KMS-11 (cell line): ENCODE measurements around the gene CALCOCO2.

Experiments
- H2AFZ ChIP-seq: fragments of 200-600 bp; sonication (generic); 2 replicates; pipeline ENCODE4 v1.6.1; 2016; ENCODE audit warnings: antibody characterized with exemption, mixed run types, low read depth
- H3K27ac ChIP-seq: fragments of 200-600 bp; sonication (generic); 2 replicates; pipeline ENCODE4 v1.6.1; 2016; ENCODE audit warnings: mild to moderate bottlenecking, mixed run types
- H3K27me3 ChIP-seq: fragments of 200-600 bp; sonication (generic); 2 replicates; pipeline ENCODE4 v1.6.1; 2017; ENCODE audit warnings: mild to moderate bottlenecking, low read depth, mixed run types, moderate library complexity; ENCODE audit not compliant: insufficient read depth
- H3K36me3 ChIP-seq: fragments of 200-600 bp; sonication (generic); 2 replicates; pipeline ENCODE4 v1.6.1; 2017; ENCODE audit warnings: mild to moderate bottlenecking, mixed run types; ENCODE audit not compliant: insufficient read depth
- H3K4me1 ChIP-seq: fragments of 200-600 bp; sonication (generic); 2 replicates; pipeline ENCODE4 v1.6.1; 2016; ENCODE audit warnings: mild to moderate bottlenecking, low read depth, mixed run types; ENCODE audit not compliant: poor library complexity, severe bottlenecking
- H3K4me2 ChIP-seq: fragments of 200-600 bp; sonication (generic); 2 replicates; pipeline ENCODE4 v1.7.0; 2016; ENCODE audit warnings: mild to moderate bottlenecking, mixed run types
- H3K4me3 ChIP-seq: fragments of 200-600 bp; sonication (generic); IDR thresholded peaks from 2 replicates; pipeline ENCODE4 v1.6.1; 2017; ENCODE audit warnings: low read depth, low read length, mixed read lengths; ENCODE audit not compliant: insufficient read depth
- H3K79me2 ChIP-seq: fragments of 200-600 bp; sonication (generic); 2 replicates; pipeline ENCODE4 v1.6.1; 2016; ENCODE audit warnings: low read depth, mixed run types; ENCODE audit not compliant: insufficient read depth
- H3K9ac ChIP-seq: fragments of 200-600 bp; sonication (generic); 2 replicates; pipeline ENCODE4 v1.6.1; 2016; ENCODE audit warnings: mild to moderate bottlenecking, mixed run types
- H4K20me1 ChIP-seq: fragments of 200-600 bp; sonication (generic); 2 replicates; pipeline ENCODE4 v1.6.1; 2016; ENCODE audit warnings: mild to moderate bottlenecking, mixed run types; ENCODE audit not compliant: insufficient read depth
- TF ChIP-seq, protein P1 (sequence below): fragments of 200-600 bp; sonication (generic); conservative IDR thresholded peaks from 2 replicates; pipeline ENCODE4 v1.6.1; 2017; ENCODE audit warnings: low read depth, mild to moderate bottlenecking, antibody characterized with exemption, low read length, moderate library complexity, mixed read lengths

The CALCOCO2 gene

DNA sequence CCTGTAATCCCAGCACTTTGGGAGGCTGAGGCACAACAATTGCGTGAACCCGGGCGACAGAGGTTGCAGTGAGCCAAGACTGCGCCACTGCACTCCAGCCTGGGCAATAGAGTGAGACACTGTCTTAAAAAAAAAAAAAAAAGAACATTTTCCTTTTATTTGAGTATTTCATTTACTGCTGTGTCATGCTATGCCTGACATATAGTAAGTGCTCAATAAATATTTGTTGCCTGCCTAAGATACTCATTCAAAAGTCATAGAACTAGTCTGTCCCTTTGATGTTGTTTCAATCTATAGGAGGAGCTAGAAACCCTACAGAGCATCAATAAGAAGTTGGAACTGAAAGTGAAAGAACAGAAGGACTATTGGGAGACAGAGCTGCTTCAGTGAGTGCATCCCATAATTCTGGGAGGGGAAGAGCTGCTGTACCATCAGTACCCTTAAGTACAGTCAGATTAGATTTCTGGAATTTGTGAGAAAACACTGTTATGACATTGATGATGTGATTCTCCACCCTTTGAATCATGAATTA lies 20.0 kb downstream of the CALCOCO2 start:
- Histone ChIP-seq H4K20me1 (no peaks in the 10 kb centered on the region), H3K9ac (no peak overlapping the region), H3K4me3 (no peak overlapping the region), H3K4me2 (peak overlapping the region; percentile 1; the same call in 1 of the 2 replicates), H2AFZ (no peak overlapping the region), H3K27me3 (no peaks in the 10 kb centered on the region), H3K4me1 (peaks cover 14% of the 10 kb centered on the region), H3K27ac (peak overlapping the region; percentile 12; the same call in 1 of the 2 replicates), H3K79me2 (no peaks in the 10 kb centered on the region), H3K36me3 (no peaks in the 10 kb centered on the region)
- TF ChIP-seq, protein P1, sequence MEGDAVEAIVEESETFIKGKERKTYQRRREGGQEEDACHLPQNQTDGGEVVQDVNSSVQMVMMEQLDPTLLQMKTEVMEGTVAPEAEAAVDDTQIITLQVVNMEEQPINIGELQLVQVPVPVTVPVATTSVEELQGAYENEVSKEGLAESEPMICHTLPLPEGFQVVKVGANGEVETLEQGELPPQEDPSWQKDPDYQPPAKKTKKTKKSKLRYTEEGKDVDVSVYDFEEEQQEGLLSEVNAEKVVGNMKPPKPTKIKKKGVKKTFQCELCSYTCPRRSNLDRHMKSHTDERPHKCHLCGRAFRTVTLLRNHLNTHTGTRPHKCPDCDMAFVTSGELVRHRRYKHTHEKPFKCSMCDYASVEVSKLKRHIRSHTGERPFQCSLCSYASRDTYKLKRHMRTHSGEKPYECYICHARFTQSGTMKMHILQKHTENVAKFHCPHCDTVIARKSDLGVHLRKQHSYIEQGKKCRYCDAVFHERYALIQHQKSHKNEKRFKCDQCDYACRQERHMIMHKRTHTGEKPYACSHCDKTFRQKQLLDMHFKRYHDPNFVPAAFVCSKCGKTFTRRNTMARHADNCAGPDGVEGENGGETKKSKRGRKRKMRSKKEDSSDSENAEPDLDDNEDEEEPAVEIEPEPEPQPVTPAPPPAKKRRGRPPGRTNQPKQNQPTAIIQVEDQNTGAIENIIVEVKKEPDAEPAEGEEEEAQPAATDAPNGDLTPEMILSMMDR, result no peak

- Histone ChIP-seq H3K27me3 (no peaks in the 10 kb centered on the region), H2AFZ (no peak overlapping the region), H3K79me2 (no peaks in the 10 kb centered on the region), H4K20me1 (no peaks in the 10 kb centered on the region), H3K4me1 (peaks cover 23% of the 10 kb centered on the region), H3K4me3 (no peak overlapping the region), H3K4me2 (no peak overlapping the region), H3K27ac (no peak overlapping the region), H3K36me3 (no peaks in the 10 kb centered on the region), H3K9ac (no peak overlapping the region)
- TF ChIP-seq, protein P1, result no peak
These were observed 24.1 kb downstream of the CALCOCO2 start for GRCh38 chr17:48854774-48855476.

- Histone ChIP-seq H3K9ac (no peak overlapping the region), H4K20me1 (no peaks in the 10 kb centered on the region), H3K4me3 (no peak overlapping the region), H3K4me1 (peaks cover 11% of the 10 kb centered on the region), H3K4me2 (no peak overlapping the region), H3K27me3 (no peaks in the 10 kb centered on the region), H3K27ac (no peak overlapping the region), H2AFZ (no peak overlapping the region), H3K79me2 (no peaks in the 10 kb centered on the region), H3K36me3 (no peaks in the 10 kb centered on the region)
- TF ChIP-seq, protein P1, result no peak
These were observed 25.4 kb downstream of the CALCOCO2 start for GRCh38 chr17:48856122-48856821.

GRCh38 chr17:48860034-48860433 lies 29.2 kb downstream of the CALCOCO2 start:
- Histone ChIP-seq H3K4me2 (no peak overlapping the region), H3K4me3 (no peak overlapping the region), H3K27ac (no peak overlapping the region), H3K79me2 (no peaks in the 10 kb centered on the region), H4K20me1 (no peaks in the 10 kb centered on the region), H3K4me1 (peaks cover 9% of the 10 kb centered on the region), H3K36me3 (no peaks in the 10 kb centered on the region), H2AFZ (no peak overlapping the region), H3K9ac (no peak overlapping the region), H3K27me3 (no peaks in the 10 kb centered on the region)
- TF ChIP-seq, protein P1, result peak; percentile 35; the same call in 1 of the 2 replicates
